IPS DF 4.7 (cell line): ENCODE results near the gene NBPF15.
"Not testable (repeated sequence)": the region's sequence is repeated elsewhere in the genome, so short reads cannot be mapped to it uniquely, and the experiment has no call there.

Source experiments
- DNase-seq: peaks from one replicate; pipeline ENCODE4 v3.0.0-alpha.2; 2013; ENCODE audit warnings: low spot score; ENCODE audit errors: extremely low read depth

NBPF15 gene, protein sequence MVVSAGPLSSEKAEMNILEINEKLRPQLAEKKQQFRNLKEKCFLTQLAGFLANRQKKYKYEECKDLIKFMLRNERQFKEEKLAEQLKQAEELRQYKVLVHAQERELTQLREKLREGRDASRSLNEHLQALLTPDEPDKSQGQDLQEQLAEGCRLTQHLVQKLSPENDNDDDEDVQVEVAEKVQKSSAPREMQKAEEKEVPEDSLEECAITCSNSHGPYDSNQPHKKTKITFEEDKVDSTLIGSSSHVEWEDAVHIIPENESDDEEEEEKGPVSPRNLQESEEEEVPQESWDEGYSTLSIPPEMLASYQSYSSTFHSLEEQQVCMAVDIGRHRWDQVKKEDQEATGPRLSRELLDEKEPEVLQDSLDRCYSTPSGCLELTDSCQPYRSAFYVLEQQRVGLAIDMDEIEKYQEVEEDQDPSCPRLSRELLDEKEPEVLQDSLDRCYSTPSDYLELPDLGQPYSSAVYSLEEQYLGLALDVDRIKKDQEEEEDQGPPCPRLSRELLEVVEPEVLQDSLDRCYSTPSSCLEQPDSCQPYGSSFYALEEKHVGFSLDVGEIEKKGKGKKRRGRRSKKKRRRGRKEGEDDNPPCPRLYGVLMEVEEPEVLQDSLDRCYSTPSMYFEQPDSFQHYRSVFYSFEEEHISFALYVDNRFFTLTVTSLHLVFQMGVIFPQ

DNA sequence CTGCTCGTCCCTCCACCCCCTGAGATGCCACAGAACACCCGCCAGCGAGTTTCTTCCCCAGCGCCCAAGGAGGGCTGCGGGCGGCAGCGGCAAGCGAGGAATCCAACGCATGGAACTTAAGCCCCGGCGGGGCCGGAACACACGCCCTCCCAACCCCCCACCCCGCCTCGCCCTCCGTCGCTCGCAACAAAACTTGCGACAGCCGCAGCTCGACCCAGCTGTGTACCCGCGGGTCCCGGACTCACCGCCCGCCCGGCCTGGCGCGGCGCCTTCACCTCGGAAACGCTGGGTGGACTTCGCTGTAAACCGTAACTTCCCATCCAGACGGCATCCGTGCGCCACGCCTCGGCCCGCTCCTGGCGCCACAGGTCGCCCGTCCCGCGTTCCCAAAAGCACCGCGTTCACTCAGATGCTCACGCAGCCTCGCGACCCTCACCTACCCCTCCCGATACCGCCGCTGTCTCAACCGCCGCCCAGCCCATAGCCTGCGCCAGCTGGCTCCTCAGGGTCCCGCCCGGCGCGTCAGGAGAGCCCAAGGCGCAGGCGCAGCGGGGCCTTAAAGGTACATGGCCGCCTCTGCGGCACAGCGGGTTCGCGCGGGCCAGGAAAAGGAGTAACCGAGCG, at the start of gene NBPF15:
Gene NBPF15, minus strand, starts transcription at position 534 of the 624 bp plus-strand sequence. CDS start 21,666 bp downstream, outside the sequence.
- not testable (repeated sequence) for DNase-seq

DNA sequence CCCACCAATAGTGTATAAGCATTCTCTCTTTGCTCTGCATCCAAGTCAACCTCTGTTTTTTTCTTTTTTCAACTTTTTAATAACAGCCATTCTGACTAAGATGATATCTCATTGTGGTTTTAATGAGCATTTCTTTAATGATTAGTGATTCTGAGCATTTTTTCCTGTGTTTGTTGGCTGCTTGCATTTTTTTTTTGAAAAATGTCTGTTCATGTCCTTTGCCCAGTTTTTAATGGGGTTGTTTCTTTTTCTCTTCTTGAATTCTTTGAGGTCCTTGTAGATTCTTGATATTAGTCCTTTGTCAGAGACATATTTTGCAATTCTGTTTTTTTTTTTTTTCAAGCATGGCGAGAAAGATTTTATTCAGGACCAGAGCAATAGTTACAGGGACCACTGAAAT, 35.0 kb upstream of the NBPF15 start:
- DNase-seq, result not testable (repeated sequence)

DNA sequence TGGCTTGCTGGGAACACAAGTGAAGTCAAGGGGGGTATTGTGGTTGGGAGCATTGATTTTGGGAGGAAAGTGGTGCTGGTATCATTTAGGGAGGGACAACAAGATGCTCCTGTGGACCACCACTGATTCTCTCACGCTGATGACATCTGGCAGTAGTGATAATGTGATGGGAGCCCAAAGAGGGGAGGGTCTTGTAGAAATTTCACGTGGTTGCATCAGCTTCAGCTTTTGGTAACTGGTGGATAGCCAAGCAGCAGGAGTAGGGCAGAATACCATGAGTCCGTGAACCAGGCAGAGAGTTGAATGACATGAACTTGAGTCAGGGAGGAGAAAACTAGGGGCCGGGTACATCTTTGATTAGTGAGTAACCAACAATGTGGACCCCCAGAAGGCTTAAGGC, 32.7 kb upstream of the NBPF15 start:
- not testable (repeated sequence) for DNase-seq

DNA sequence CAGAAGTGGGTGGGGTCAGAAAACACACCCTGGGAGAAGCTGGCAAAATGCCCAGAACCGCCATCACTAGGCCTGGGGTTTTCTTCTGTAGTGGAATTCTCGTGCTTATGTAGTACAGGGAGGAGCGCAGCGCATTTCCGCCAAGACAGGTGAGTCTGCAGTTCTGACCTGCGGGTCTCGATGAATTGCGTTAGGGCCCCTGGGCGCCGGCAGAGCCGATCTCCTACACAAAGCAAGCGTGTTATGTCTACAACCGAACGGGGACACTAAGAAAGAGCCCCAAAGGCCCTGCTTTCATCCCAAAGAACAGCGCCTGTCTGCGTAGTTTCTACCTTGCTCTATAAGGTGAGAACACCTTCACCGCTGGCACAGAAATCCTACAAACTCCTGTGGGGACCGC, 28.9 kb upstream of the NBPF15 start:
- DNase-seq, result not testable (repeated sequence)

DNA sequence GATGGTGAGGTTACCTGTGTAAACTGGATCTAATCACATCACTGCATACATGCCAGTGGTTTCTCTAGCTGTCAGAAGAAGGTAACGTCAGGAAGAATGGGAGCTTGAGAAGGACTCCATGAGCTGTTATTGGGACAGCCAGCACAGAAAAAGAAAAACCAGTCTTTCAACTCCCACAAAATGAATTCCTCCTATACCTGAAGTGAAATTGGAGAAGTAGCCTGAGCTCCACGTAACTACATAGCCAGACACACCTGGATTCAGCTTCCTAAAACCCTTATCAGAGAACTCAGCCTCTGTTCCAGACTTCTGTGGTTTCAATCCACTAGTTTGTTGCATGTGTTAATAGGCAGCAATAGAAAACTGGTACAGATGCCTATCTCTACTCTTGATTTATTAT, 25.5 kb upstream of the NBPF15 start:
- DNase-seq, result not testable (repeated sequence)

DNA sequence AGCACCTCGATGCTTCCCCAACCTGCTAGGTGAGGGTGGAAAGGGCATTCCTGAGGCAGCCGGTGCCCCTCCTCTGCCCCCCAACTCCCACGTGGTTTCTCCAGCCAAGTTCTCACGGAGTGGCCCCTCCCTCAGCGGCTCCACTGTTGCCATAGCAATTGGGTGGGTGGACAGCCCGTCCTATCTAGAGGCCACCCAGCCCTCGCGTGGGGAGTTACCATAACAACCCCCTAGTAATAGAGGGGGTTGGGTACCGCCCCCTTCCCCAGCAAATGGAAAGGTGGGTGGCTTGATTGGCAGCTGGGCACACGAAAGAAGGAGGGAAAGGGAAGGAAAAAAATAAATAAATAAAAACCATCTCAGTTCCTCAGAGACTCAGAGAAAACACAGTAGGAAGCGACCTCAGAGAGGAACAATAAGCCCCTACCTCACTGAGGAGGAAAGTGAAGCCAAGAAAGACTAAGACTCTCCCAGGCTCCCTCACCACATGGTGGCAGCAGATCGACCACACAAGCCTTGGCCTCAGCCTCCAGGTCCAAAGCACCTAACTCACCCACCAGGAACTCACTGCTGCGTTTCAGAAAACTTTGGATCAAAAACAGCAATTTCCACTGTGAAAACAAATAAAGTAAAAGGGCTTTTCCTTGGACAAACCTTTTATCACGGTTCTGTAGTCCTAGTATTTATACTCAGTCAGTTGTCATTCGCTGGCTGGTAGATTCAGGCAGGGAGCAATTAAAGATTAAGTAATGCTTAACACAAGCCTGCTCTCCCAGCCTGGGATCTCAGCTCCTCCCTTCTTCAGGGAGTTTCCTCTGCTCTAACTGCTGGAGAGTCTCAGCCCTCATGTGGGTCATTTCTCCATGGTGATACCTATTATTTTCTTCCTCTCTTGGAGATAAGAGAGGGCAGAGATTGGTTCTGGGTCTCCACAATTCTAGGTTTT, 23.9 kb upstream of the NBPF15 start:
- DNase-seq, result not testable (repeated sequence)

DNA sequence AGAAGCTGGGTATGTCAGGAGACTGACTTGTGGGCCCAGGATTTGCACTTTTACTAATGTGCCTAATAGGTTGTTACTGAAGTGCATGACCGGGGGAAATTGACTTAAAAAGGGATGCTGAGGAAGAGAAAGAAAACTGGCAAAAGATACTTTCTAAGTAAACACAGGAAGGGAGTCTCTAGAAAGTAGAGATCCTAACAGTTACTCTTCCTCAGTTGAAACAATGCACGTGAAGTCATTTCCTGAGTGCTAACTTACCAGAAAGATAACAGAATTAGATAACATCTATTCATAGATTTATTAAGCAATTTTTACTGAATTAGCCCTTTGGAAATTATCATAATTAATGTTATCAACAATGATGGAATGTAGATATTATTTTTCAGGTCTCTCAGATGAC, 12.4 kb upstream of the NBPF15 start:
- not testable (repeated sequence) for DNase-seq

DNA sequence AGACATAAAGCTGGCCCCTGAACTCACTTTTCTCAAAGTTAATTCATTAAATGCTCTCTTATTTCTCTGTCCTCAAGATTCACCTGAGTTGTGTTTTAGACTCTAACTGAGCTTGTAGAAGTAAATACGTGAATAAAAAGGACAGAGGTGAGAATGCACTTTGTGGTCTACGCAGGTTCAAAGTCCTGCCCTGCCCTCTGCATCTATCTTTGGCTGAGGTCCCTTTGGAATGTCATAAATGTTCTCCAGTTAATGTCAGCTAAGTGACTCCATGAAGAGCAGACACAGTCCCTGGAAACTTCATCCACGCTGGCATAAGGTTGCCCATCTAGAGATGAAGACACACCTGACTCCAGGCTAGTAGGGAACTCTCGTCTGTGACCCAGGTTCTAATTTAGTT, 10.0 kb upstream of the NBPF15 start:
- DNase-seq, result not testable (repeated sequence)

DNA sequence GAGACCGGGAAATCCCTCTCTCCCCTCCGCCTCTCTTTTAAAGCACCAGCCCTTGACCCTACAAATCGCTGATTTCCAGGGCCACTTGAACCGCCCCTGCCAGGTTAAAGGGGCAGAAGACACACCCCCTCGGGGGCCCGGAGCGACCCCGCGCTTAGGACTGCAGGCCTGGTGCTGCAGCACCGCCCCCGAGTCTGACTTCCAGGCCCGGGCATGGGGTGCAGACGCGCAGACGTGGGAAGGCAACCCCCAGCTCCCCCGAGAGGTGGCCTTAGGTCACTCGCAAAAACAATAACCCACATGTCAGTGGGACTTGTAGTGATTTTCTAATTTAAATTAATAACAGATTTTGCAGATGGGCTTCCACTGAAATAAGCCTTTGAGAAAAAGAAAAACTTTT, 309 bp upstream of the NBPF15 start:
- DNase-seq, result not testable (repeated sequence)

DNA sequence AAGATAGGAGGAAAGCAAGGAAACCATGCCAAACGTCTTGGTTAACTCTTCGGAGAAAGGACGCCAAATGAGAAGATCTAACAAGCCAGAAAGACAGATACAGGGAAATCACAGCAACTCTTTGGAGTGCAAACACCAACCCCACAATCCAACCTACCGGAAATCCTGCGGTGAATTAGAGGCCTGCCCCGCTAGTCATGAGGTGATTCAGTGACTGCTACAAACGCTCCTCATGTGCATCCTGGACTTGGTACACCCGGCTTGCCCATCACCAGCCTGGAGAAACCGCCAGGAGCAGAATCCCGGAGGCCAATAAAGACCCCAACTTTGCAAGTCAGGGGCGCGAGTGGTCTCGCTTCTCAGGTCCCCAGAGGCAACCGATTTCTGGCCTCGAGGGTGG, 783 bp downstream of the NBPF15 start:
- DNase-seq, result not testable (repeated sequence)

DNA sequence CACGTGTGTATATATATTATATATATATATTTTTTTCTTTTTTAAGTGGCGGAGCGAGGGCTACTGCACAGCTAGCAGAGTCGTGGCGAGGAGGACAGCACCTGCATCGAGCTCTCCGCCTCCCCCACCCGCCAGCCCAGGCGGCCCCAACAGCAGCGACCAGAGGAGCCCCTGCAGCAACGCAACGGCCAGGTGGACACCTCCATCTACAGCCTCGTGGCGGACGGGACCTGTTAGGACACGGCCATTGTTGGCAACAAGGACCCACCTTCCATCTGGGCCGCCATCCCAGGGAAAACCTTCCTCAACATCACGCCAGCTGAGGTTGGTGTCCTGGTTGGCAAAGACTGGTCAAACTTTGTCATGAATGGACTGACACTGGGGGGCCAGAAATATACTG, 19.1 kb downstream of the NBPF15 start:
- not testable (repeated sequence) for DNase-seq

DNA sequence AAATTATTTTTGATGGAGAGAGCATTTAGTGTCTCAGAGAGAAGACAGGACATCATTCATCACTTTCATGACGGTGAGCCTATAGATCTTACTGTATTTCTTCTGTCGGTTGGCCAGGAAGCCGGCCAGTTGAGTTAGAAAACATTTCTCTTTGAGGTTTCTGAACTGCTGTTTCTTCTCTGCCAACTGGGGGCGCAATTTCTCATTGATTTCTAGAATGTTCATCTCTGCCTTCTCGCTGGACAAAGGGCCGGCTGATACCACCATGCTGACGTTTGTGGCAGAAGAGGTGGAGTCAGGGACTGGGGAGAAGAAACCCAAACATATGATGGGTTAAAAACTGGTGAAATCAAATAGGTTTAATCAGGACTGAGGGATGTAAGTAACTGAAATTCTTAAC, 21.7 kb downstream of the NBPF15 start:
- DNase-seq, result not testable (repeated sequence)

DNA sequence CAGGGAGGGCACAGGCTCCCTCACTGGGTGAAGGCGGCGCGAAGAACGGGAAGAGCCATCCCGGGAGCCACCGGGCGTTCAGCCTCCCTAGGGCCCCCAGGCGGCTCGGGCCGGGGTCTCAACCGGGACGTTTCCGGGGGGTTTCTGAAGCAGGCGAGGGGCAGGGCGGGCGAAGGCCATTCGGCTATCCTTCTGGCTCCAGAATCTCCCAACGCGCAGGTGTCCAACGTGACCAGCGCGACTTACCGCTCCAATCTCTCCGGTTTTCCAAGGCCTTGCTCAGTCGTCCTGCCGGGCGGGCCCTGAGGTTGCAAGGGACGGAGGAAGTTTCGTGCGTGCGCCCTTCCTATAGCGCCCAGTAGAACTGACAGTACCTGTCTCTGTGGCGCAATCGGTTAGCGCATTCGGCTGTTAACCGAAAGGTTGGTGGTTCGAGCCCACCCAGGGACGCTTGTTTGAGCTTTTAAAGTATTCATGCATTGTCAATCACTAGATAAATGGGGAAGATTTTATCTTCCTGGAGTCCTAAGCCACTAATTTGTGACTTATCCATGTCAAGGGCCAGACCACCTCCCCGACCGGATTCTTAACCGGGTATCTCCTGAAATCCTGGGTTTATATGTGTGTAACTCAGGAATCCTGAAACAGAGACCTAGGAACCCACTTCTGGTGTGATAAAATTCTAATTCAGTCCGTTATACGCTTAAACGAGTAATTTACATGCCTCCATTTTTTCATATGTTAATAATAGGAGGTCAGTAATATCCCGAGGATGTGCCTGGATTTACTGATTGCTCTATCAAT, 42.4 kb downstream of the NBPF15 start:
- not testable (repeated sequence) for DNase-seq

DNA sequence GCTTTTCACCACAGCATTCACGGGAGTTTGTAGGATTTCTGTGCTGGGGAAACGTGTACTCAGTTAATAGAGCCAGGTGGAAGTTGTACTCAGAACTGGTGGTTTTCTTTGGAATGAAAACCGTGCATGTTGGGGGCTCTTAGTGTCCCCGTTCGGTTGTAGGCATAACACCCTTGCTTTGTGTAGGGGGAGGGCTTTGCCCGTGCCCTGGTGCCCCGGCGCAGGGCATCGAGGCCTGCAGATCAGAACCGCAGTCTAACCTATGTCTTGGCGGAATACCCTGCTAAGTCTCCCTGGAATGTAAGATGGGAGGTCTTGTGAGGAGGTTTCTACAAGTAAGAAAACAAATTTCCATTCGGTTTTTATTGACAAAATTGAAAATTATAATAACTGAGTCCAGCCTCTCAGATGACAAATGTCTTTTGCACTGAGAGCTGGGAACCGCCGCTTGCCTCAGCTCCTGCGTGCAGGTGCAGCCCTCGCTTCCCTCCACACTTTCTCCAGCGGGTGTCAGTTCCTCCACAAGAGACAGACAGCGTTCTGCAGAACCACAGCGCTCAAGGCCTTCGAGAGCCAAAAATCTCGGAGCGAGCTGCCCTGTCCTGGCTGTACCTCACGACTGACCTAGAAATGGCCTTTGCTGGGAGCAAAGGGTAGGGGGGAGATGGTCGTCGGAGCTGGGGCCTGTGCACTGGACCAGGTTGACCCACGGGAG, 47.9 kb downstream of the NBPF15 start:
- not testable (repeated sequence) for DNase-seq

DNA sequence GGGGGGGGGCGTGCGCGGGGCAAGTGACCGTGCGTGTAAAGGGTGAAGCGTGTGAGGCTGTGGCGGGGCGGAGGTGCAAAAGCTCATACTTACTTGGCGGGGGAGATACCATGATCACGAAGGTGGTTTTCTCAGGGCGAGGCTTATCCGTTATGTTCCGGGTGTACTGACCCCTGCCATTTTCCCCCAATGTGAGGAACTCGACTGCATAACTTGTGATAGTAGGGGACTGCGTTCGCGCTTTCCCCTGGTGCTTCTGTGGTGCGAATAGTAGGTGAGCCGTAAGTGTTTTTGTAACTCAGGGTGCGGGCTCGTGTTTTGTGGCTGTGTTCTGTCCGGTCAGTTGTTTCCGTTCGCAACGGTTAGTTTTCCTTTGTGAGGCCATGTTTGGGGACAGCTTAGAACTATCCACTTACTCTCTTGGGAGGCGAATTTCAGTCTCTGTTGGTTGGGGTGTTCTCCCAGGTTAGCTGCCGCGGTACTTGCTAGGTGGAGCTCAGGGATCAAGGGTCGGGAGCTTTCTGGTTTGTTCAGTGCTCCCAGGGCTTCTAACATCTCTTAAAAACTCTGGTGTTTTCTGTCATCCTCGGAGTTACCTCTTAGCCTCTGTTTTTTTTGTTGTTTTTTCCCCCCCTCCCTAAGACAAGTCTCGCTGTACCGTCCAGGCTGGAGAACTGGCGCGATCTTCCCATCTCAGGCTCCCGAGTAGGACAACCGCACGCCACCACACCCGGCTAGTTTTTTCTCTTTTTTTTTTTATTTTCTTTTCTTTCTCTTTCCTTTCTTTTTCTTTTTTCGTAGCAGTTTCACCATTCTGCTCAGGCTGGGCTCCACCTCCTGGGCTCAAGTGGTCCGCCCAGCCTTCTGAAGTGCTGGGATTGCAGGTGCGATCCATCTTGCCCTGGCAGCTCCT, 48.7 kb downstream of the NBPF15 start:
- peak; percentile 96 for DNase-seq

DNA sequence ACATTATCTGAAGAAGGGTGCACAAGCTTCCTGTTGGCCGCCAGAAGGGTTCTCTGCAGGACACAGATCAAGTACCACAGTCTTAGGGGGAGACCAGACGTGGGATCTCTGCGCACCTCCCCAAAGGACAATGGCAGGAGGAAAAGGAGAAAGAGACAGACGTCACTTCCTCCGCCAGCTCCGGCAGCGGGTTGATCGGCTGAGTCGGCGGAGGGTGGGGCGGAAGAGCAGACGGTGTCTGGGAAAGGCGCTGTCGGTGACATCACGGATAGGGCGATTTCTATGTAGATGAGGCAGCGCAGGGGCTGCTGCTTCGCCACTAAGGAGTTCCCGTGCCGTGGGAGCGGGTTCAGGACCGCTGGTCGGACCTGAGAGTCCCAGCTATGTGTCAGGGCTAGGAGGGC, 49.4 kb downstream of the NBPF15 start:
- not testable (repeated sequence) for DNase-seq

DNA sequence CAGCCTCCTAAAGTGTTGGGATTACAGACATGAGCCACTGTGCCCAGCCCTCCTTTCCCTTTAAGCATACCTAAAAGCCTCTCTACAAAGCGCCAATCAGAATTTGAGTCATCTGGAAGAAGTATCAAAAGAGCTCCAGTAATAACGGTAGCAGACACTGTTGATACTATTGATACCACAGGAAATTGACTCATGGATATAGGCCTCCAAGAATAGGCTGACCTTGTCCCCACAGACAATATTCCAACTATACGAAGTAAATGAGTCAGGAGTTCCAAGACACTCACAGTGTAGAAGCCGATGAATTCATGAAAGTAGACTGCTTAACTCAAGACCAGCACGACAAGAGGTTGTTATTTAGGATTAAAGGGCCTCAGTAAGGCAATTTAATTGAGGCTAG, 58.7 kb downstream of the NBPF15 start:
- DNase-seq, result not testable (repeated sequence)

DNA sequence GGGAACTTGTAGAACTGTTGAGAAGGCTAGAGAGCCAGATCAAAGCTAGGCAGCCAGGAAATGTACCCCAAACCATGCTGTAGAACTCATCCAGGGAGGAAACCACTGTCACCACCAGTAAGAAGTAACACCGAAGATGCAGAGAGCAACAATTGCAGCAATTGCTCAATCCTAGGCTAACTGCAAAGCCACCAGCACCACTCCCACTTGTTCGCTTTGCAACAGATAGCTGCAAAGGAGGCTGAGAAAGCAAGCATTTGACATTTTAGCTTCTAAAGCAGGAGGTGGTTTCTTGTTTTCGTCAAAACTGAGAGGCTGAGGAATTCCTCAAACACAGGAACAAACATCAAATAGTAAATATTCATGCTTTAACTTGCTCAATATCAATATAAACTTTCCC, 89.8 kb downstream of the NBPF15 start:
- DNase-seq, result not testable (repeated sequence)
